ENCODE data around the gene ZDHHC8. TPM values are rescaled to one million over a fixed set of nuclear protein-coding genes. Genes with fewer than 3 reads are reported as not detected.

ZDHHC8 gene, protein sequence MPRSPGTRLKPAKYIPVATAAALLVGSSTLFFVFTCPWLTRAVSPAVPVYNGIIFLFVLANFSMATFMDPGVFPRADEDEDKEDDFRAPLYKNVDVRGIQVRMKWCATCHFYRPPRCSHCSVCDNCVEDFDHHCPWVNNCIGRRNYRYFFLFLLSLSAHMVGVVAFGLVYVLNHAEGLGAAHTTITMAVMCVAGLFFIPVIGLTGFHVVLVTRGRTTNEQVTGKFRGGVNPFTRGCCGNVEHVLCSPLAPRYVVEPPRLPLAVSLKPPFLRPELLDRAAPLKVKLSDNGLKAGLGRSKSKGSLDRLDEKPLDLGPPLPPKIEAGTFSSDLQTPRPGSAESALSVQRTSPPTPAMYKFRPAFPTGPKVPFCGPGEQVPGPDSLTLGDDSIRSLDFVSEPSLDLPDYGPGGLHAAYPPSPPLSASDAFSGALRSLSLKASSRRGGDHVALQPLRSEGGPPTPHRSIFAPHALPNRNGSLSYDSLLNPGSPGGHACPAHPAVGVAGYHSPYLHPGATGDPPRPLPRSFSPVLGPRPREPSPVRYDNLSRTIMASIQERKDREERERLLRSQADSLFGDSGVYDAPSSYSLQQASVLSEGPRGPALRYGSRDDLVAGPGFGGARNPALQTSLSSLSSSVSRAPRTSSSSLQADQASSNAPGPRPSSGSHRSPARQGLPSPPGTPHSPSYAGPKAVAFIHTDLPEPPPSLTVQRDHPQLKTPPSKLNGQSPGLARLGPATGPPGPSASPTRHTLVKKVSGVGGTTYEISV
- 10 to 100 TPM in 8 of 9 donors, 1 to 10 TPM in 1; 5.7 to 65.6 (median 33.9) TPM for total RNA-seq
- 100 to 1,000 TPM in 1 of 3 donors, 10 to 100 TPM in 2; 15.5 to 109 (median 59.3) TPM for polyA plus RNA-seq
- long read RNA-seq, donor 1, full-length matches to known transcripts, result 2 of 2 reads
- long read RNA-seq, donor 1, partial matches to known transcripts, result 0 of 2 reads
- long read RNA-seq, donor 1, other reads (novel, unspliced or antisense), result 0 of 2 reads
- long read RNA-seq, donor 2, full-length matches to known transcripts, result 4 of 11 reads
- long read RNA-seq, donor 2, partial matches to known transcripts, result 7 of 11 reads
- long read RNA-seq, donor 2, other reads (novel, unspliced or antisense), result 0 of 11 reads
- long read RNA-seq, donor 3, result 0 reads
- long read RNA-seq, donor 4, result 0 reads
- long read RNA-seq, donor 5, full-length matches to known transcripts, result 9 of 51 reads
- long read RNA-seq, donor 5, partial matches to known transcripts, result 36 of 51 reads
- long read RNA-seq, donor 5, other reads (novel, unspliced or antisense), result 6 of 51 reads
- long read RNA-seq, donor 6, partial matches to known transcripts, result 5 of 5 reads
- long read RNA-seq, donor 6, other reads (novel, unspliced or antisense), result 0 of 5 reads
- long read RNA-seq, donor 7, partial matches to known transcripts, result 0 of 1 reads
- long read RNA-seq, donor 7, other reads (novel, unspliced or antisense), result 0 of 1 reads
- long read RNA-seq, donor 8, full-length matches to known transcripts, result 3 of 3 reads
- long read RNA-seq, donor 8, partial matches to known transcripts, result 0 of 3 reads
- long read RNA-seq, donor 8, other reads (novel, unspliced or antisense), result 0 of 3 reads
- long read RNA-seq, donor 9, result 0 reads
- long read RNA-seq, donor 10, full-length matches to known transcripts, result 2 of 2 reads
- long read RNA-seq, donor 10, partial matches to known transcripts, result 0 of 2 reads
- long read RNA-seq, donor 10, other reads (novel, unspliced or antisense), result 0 of 2 reads

DNA sequence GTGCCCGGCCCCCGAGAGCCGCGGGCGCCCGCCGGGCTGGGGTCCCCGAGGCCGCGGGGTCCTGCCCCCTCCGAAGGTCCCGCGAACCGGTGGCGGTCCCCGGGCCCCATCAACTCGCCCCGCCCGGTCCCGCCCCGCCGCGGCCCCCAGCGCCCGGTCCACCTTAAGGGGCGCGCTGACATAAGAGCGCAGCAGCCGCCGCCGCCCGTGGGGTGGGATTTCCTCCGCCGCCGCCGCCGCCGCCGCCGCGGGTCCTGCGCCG, at the start of gene ZDHHC8:
ZDHHC8 (plus strand) TSS at position 208 of the 262 bp plus-strand sequence. CDS start 144 bp downstream, outside the sequence.
- Histone ChIP-seq H3K9me3 (replicated peaks in 1 of 3) (no peaks in the 10 kb centered on the region), H3K4me3 (peak within 1 kb of the TSS; percentile 40 to 100 (median 60)), H3K4me1 (replicated peaks in 1 of 2) (peaks cover 10 to 35% of the 10 kb centered on the region in 2 donors), H3K27ac (peak within 1 kb of the TSS in 4 of 5 donors; percentile 81 to 97 (median 86)), H3K27me3 (no peaks in the 10 kb centered on the region), H3K36me3 (replicated peaks in 1 of 2) (peaks cover 0 to 2% of the 10 kb centered on the region in 2 donors)
- DNase-seq, result peak in 1 of 7 donors; percentile 30
- TF ChIP-seq POLR2A (IDR thresholded peaks at IDR 0.05), result no peak
- TF ChIP-seq, protein P1, sequence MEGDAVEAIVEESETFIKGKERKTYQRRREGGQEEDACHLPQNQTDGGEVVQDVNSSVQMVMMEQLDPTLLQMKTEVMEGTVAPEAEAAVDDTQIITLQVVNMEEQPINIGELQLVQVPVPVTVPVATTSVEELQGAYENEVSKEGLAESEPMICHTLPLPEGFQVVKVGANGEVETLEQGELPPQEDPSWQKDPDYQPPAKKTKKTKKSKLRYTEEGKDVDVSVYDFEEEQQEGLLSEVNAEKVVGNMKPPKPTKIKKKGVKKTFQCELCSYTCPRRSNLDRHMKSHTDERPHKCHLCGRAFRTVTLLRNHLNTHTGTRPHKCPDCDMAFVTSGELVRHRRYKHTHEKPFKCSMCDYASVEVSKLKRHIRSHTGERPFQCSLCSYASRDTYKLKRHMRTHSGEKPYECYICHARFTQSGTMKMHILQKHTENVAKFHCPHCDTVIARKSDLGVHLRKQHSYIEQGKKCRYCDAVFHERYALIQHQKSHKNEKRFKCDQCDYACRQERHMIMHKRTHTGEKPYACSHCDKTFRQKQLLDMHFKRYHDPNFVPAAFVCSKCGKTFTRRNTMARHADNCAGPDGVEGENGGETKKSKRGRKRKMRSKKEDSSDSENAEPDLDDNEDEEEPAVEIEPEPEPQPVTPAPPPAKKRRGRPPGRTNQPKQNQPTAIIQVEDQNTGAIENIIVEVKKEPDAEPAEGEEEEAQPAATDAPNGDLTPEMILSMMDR (IDR thresholded peaks at IDR 0.05), result no peak
- 0 to 1% methylated on average over 18 to 43 of the region's 43 CpGs; no CpG with 5 or more reads in 2 of the 4 donors for WGBS, 4 donors
- intact Hi-C loops (cut with DNase I), result loop anchor here in 1 of 2 donors (5.0 kb wide), 1 partner anchor 159 kb away; no protein-coding TSS in a partner anchor

DNA sequence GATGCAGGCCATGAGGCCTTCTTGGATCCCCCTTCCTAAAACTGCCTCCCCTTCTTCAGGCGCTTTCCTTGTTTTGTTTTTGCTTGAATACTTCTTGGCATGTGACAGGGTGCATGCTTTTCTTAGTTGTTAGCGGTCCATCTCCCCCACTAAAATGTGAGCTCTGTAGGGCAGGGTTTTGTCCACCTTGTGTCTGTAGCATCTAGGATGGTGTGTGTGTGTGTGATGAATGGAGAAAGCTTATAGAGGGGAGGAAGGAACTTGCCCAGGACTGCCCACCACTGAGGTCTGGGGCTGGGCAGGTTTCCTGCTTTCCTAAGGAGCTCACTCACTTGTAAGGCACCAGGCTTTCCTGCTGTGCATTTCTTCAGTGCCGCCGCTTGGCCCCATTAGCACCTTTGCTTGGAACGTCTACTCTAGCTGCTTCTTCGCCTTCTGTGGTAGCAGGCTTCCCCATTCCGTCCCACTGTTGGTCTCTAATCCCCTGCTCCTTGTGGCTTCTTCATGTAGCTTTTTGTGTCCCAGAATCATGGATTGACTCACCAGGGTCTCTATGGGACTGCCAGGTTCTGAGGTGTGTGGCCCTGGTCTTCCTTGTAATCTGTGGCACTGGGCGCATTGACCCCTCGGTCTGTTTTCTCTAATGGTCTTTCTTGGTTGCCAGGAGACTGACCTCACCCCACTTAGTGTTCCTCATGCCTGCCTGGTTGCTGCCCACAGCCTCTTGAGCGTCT, 48.3 kb upstream of the ZDHHC8 start:
- Histone ChIP-seq H3K36me3 (replicated peaks in 1 of 2) (peaks cover 0 to 29% of the 10 kb centered on the region in 2 donors), H3K27me3 (no peaks in the 10 kb centered on the region), H3K27ac (no peak overlapping the region), H3K4me3 (no peak overlapping the region), H3K4me1 (replicated peaks in 1 of 2) (peaks cover 11 to 46% of the 10 kb centered on the region in 2 donors), H3K9me3 (replicated peaks in 1 of 3) (no peaks in the 10 kb centered on the region)
- TF ChIP-seq, protein P1 (IDR thresholded peaks at IDR 0.05), result no peak
- no peak for TF ChIP-seq POLR2A (IDR thresholded peaks at IDR 0.05)
- intact Hi-C loops (cut with DNase I), result loop anchor here in 1 of 2 donors (10.0 kb wide), 1 partner anchor 109 kb away; no protein-coding TSS in a partner anchor
- no peak for DNase-seq
- 83 to 92% (median 90%) methylated on average over 10 of the region's 10 CpGs for WGBS, 4 donors

DNA sequence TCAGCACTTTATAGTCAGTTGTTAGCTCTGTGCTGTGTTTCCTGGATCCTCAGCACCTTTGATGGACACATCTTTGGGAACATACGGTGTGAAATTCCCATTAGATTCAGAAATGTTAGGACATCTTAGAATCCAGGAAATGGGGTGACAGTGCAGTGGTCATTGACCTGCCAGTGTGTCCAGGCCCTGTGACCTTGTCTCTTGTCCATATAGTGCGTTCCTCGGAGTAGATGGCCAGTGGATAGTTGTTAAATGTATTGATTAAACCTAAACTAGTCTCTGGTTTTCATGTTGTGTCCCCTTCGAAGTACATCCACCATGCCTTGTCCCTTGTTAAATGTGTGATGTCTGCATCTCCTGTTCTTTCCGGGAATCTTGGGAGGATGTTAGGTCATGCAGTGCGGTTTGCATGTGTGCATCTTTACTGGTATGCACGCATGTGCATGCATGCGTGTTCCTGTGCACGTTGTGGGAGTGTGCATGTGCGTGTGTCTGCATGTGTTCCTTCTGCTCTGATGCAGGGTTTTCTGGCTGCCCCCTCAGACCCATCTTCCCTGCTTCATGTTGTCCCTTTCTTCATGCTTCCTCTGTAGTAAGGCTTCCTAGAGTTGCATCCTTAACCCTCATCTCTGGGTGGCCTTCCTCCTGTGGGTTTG, 47.6 kb upstream of the ZDHHC8 start:
- no peak for DNase-seq
- no peaks in the 10 kb centered on the region for H3K27me3 ChIP-seq
- H3K27ac ChIP-seq, result no peak overlapping the region
- H3K36me3 ChIP-seq (replicated peaks in 1 of 2), result peaks cover 0 to 35% of the 10 kb centered on the region in 2 donors
- TF ChIP-seq, protein P1 (IDR thresholded peaks at IDR 0.05), result no peak
- intact Hi-C loops (cut with DNase I), result loop anchor here in 1 of 2 donors (10.0 kb wide), 1 partner anchor 109 kb away; no protein-coding TSS in a partner anchor
- WGBS, 4 donors, result 75 to 81% (median 80%) methylated on average over 10 of the region's 10 CpGs
- peaks cover 11 to 46% of the 10 kb centered on the region in 2 donors for H3K4me1 ChIP-seq (replicated peaks in 1 of 2)
- no peak overlapping the region for H3K4me3 ChIP-seq
- no peaks in the 10 kb centered on the region for H3K9me3 ChIP-seq (replicated peaks in 1 of 3)
